Heart right ventricle (tissue), 16 donors: ENCODE measurements around the gene ITGAX. TPM values are rescaled to one million over a fixed set of nuclear protein-coding genes. Genes with fewer than 3 reads are reported as not detected.
"Not testable (repeated sequence)": the region's sequence is repeated elsewhere in the genome, so short reads cannot be mapped to it uniquely, and the experiment has no call there.

Source experiments
- ATAC-seq, 8 donors: fragments of 200-7000 bp; cut with Tn5 transposase; one replicate each; pipeline ENCODE4 v1.9.1; 2020; ENCODE audit warnings: mild to moderate bottlenecking in 8 of 8, moderate library complexity in 8 of 8, moderate number of reproducible peaks in 1 of 8
- DNase-seq, 2 donors: peaks; one replicate each; pipeline ENCODE4 v3.0.0-alpha.2; 2020
- H3K27ac ChIP-seq, 10 donors: fragments of 200-600 bp; sonication (generic) in 2 of 10; one replicate each; pipeline versions ENCODE4 v1.5.0 to v1.8.0; 2020 to 2022; ENCODE audit warnings: mild to moderate bottlenecking in 3 of 10
- H3K27me3 ChIP-seq, 7 donors: fragments of 200-600 bp; one replicate each; pipeline ENCODE4 v1.8.0; 2021 to 2022; ENCODE audit warnings: mild to moderate bottlenecking in 2 of 7
- H3K36me3 ChIP-seq, 9 donors: fragments of 200-600 bp; sonication (generic) in 1 of 9; one replicate each; pipeline versions ENCODE4 v1.5.0 to v1.8.0; 2020 to 2022; ENCODE audit warnings: mild to moderate bottlenecking in 2 of 9
- H3K4me1 ChIP-seq, 9 donors: fragments of 200-600 bp; sonication (generic) in 1 of 9; one replicate each; pipeline versions ENCODE4 v1.5.0 to v1.8.0; 2020 to 2022; ENCODE audit warnings: mild to moderate bottlenecking in 4 of 9
- H3K4me3 ChIP-seq, 10 donors: fragments of 200-600 bp; sonication (generic) in 2 of 10; one replicate each; pipeline versions ENCODE4 v1.5.0 to v1.8.0; 2020 to 2022; ENCODE audit warnings: mild to moderate bottlenecking in 7 of 10, moderate library complexity in 2 of 10
- H3K9me3 ChIP-seq, 11 donors: fragments of 200-600 bp in 10 of 11; sonication (generic) in 2 of 11; one replicate each; pipeline versions ENCODE4 v1.5.0 to v1.8.0; 2013 to 2022; ENCODE audit warnings: mild to moderate bottlenecking in 2 of 11, control low read depth in 1 of 11, moderate library complexity in 1 of 11
- WGBS, 2 donors: extraction: QIAGEN DNeasy Blood & Tissue Kit; methylation state at CpG; one replicate each; pipeline ENCODE4 v1.1.7; 2013; ENCODE audit warnings: inconsistent platforms in 1 of 2; 5-methylcytosine and 5-hydroxymethylcytosine counted together
- intact Hi-C, 10 donors: fragments of 100-400 bp; cut with DNase I; formaldehyde crosslinking; loops; one replicate each; pipeline versions ENCODE4 v1.11.1 to v1.14.2; 2022
- polyA plus RNA-seq, 2 donors: library from polyadenylated mRNA; stranded (reverse); fragments of 200-250 nt; gene quantifications; one replicate each; pipeline ENCODE4 v1.2.3, GENCODE V29; 2013
- total RNA-seq, 10 donors: library from RNA; stranded (reverse); fragmentation: NEBNext Ultra II Directional in 3 of 10; extraction: Animal tissue kit (Norgen Biotek cat#: 25700) in 3 of 10; gene quantifications; one replicate each; pipeline versions ENCODE4 v1.2.1 to v1.2.4, GENCODE V29; 2021 to 2023
- TF ChIP-seq, protein P1 (sequence below), 9 donors: fragments of 200-600 bp; sonication (generic) in 2 of 9; IDR thresholded peaks; one replicate each; pipeline versions ENCODE4 v1.5.0 to v1.8.0; 2021 to 2022; ENCODE audit warnings: antibody characterized with exemption in 9 of 9, mild to moderate bottlenecking in 5 of 9, moderate library complexity in 1 of 9
- donor health status: Arrhythmogenic right ventricular cardiomyopathy.
- donor health status: ischemic (EF 13 %, LVEDD 7.1; RV severe dilation, severe dysfunction).
- donor health status: healthy with polysubstance abuse.
- donor health status: DM: no; HTN: yes; CAD: no.
- donor health status: DM: no; HTN: no; CAD: no.
- donor health status: ischemic (EF 25% LVEDD 6.9; RV normal size, moderate dysfunction).
- donor health status: ischemic (EF 25% LVEDD 5.7; RV mildly dilated, moderate dysfunction).
- donor health status: healthy.
- donor health status: DM: yes; HTN: yes; CAD: no.
- donor health status: Ischemic cardiomyopathy.
- donor health status: ischemic (EF 35%, LVEDD 5.7; RV mildly dilated, moderate dysfunction).
- donor health status: nonischemic (EF 11% LVEDD 7.7; RV severe dilation, severe dysfunction).
- donor health status: DM: yes; HTN: yes; CAD: no.
- donor health status: PGD.
- donor health status: ischemic (EF 29% LVEDD 5.4; RV normal size, mild dysfunction).
- donor health status: nonischemic (EF 23%, LVEDD 6.1; RV moderate dilation, normal function).

ITGAX gene
- total and polyA plus RNA-seq, 12 donors: 0.79 to 18.5 (median 1.9) TPM

DNA sequence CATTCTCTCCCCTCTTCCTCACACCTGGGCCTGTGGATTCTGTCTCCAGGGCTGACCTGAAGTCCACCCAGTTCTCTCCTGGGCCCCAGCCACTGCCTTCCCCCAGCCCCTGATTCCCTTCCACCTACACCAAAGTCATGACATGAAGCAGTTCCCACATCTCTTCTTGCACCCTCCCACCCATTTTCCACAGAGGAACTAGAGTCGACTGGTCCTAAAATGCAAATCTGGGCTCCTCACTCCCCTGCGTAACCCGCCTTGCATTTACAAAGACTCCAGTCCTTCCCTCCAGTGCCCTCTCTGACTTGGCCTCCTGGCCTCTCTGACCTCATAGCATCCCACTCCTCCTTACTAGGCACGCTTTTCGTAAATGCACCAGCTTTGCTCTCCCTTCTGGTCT lies 58.4 kb downstream of the ITGAX start:
- intact Hi-C loops: no loop called here
- Histone ChIP-seq H3K27me3 (peaks cover 0 to 20% (median 0%) of the 10 kb centered on the region in 7 donors), H3K36me3 (no peaks in the 10 kb centered on the region), H3K4me1 (no peaks in the 10 kb centered on the region), H3K4me3 (no peak overlapping the region), H3K27ac (no peak overlapping the region), H3K9me3 (no peaks in the 10 kb centered on the region)
- ATAC-seq (no peak), DNase-seq (no peak)
- TF ChIP-seq, protein P1, sequence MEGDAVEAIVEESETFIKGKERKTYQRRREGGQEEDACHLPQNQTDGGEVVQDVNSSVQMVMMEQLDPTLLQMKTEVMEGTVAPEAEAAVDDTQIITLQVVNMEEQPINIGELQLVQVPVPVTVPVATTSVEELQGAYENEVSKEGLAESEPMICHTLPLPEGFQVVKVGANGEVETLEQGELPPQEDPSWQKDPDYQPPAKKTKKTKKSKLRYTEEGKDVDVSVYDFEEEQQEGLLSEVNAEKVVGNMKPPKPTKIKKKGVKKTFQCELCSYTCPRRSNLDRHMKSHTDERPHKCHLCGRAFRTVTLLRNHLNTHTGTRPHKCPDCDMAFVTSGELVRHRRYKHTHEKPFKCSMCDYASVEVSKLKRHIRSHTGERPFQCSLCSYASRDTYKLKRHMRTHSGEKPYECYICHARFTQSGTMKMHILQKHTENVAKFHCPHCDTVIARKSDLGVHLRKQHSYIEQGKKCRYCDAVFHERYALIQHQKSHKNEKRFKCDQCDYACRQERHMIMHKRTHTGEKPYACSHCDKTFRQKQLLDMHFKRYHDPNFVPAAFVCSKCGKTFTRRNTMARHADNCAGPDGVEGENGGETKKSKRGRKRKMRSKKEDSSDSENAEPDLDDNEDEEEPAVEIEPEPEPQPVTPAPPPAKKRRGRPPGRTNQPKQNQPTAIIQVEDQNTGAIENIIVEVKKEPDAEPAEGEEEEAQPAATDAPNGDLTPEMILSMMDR (IDR thresholded peaks at IDR 0.05): no peak
- 90% methylated on average over 5 of the region's 5 CpGs for WGBS, 2 donors

DNA sequence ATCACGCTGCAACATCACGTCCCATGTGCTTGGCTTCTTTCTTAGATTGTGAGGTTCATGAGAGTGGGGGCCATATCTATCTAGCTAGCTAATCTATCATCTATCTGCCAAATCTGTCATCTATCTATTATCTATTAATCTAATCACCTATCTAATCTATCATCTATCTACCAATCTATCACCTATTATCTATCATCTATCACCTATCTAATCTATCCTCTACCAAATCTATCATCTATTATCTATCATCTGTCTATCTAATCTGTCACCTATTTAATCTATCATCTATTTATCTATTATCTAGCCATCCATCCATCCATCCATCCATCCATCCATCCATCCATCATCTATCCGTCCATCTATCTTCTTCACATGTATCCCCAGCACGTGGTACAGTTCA lies 59.0 kb downstream of the ITGAX start:
- Histone ChIP-seq H3K36me3 (no peaks in the 10 kb centered on the region), H3K27me3 (peaks cover 0 to 14% (median 0%) of the 10 kb centered on the region in 7 donors), H3K9me3 (no peaks in the 10 kb centered on the region), H3K4me3 (no peak overlapping the region), H3K27ac (no peak overlapping the region), H3K4me1 (no peaks in the 10 kb centered on the region)
- WGBS, 2 donors: 84 to 85% methylated on average over 4 of the region's 4 CpGs
- TF ChIP-seq, protein P1 (IDR thresholded peaks at IDR 0.05): no peak
- intact Hi-C loops: no loop called here
- no peak for DNase-seq
- no peak for ATAC-seq

DNA sequence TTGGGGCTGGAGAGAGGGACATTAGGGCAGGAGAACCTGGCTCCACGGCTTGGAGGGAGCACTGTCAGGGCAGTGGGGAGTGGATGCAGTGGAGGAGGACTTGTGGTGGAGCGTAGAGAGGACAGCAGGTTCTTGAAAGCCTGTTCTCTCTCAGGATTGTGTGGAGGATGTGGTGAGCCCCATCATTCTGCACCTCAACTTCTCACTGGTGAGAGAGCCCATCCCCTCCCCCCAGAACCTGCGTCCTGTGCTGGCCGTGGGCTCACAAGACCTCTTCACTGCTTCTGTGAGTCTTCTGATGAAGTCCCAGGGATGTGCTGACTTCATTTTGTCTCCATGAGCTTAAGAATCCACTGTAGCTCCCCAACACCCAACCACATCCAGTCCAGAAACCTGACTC lies 59.7 kb downstream of the ITGAX start:
- intact Hi-C loops: no loop called here
- ATAC-seq: no peak
- no peaks in the 10 kb centered on the region for H3K36me3 ChIP-seq
- TF ChIP-seq, protein P1 (IDR thresholded peaks at IDR 0.05): no peak
- no peak overlapping the region for H3K4me3 ChIP-seq
- H3K9me3 ChIP-seq: no peaks in the 10 kb centered on the region
- no peaks in the 10 kb centered on the region for H3K4me1 ChIP-seq
- no peak for DNase-seq
- no peak overlapping the region for H3K27ac ChIP-seq
- 77 to 80% methylated on average over 4 of the region's 4 CpGs for WGBS, 2 donors
- H3K27me3 ChIP-seq: peaks cover 0 to 11% (median 0%) of the 10 kb centered on the region in 7 donors

DNA sequence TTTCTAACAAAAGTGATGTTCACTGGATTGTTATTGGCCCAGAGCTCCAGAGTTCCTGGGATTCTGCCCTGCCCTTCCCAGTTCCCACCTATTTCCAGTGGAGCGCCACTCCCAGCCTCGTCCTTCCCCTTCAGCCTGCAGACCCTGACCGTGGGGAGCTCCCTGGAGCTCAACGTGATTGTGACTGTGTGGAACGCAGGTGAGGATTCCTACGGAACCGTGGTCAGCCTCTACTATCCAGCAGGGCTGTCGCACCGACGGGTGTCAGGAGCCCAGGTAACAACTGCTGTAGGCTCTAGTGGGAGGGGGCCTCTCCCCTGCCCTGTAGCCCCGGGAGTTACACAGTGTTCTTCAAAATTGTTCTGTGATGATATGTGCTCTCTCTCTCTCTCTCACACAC lies 61.4 kb downstream of the ITGAX start:
- no peak for DNase-seq
- 77 to 84% methylated on average over 11 of the region's 11 CpGs for WGBS, 2 donors
- TF ChIP-seq, protein P1 (IDR thresholded peaks at IDR 0.05): no peak

DNA sequence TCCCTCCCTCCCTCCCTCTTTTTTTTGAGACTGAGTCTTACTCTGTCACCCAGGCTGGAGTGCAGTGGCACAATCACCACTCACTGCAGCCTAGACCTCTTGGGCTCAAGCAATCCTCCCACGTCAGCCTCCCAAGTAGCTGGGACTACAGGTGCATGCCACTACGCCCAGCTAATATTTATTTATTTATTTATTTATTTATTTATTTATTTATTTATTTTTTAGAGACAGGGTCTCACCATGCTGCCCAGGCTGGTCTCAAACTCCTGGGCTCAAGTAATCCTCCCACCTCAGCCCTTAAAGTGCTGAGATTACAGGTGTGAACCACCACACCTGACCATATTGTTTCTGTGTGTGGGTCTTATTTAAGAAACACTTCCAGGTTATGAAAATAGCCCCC lies 62.1 kb downstream of the ITGAX start:
- intact Hi-C loops: not testable (repeated sequence)

More for the DNA sequence above, 61.4 kb downstream of the ITGAX start:
- Histone ChIP-seq H3K9me3 (no peaks in the 10 kb centered on the region), H3K36me3 (no peaks in the 10 kb centered on the region), H3K27me3 (peaks cover 0 to 6% (median 0%) of the 10 kb centered on the region in 7 donors), H3K4me1 (no peaks in the 10 kb centered on the region), H3K27ac (no peak overlapping the region), H3K4me3 (no peak overlapping the region)
- no peak for ATAC-seq
- intact Hi-C loops: no loop called here

More for the DNA sequence above, 62.1 kb downstream of the ITGAX start:
- ATAC-seq, DNase-seq, H3K36me3 ChIP-seq, H3K9me3 ChIP-seq, H3K4me3 ChIP-seq, H3K4me1 ChIP-seq, H3K27me3 ChIP-seq, H3K27ac ChIP-seq: not testable (repeated sequence)
- 86 to 87% methylated on average over 2 of the region's 2 CpGs for WGBS, 2 donors
